GM18951 (cell line): ENCODE results near the gene MXD4.

Experiments used
- POLR2A ChIP-seq: IDR thresholded peaks from 4 replicates; pipeline ENCODE4 v1.6.1; 2011; ENCODE audit warnings: mild to moderate bottlenecking; ENCODE audit not compliant: insufficient read length, insufficient read depth; ENCODE audit errors: extremely low read depth
- in situ Hi-C: fragments of 300-500 bp; cut with MboI; formaldehyde crosslinking; loops from one replicate; pipeline ENCODE4 v1.12.0; 2022; ENCODE audit warnings: low sequenced_read_pairs, mixed read lengths, inconsistent platforms; ENCODE audit not compliant: unreplicated experiment

The MXD4 gene

GRCh38 chr4:2289311-2289954 is 27.5 kb upstream of the MXD4 start:
- in situ Hi-C loops: no loop called here
- no peak for TF ChIP-seq POLR2A

DNA sequence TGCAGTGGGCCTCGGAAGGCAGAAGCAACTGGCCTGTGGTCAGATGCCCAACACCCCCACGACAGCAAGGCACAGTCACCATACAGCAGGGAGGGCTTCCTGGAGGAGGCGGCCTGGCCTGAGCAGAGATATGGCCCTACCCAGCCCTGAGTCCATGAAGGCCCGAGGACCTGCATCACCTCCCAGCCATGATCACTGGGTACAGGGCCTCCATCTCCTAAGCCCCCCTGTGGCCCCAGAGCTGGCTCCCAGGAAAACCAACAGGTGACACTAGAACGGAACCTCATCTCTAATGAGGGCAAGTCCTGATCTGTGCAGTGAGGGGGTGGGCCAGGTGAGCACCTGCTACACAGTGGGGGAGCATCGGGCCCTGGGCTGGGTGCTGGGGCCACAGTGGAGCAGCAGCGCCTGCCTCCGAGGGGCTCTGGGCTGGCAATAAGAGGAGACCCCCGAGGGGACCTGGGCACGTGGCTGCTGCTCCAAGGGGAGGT is 26.2 kb upstream of the MXD4 start:
- in situ Hi-C loops: no loop called here
- no peak for TF ChIP-seq POLR2A

DNA sequence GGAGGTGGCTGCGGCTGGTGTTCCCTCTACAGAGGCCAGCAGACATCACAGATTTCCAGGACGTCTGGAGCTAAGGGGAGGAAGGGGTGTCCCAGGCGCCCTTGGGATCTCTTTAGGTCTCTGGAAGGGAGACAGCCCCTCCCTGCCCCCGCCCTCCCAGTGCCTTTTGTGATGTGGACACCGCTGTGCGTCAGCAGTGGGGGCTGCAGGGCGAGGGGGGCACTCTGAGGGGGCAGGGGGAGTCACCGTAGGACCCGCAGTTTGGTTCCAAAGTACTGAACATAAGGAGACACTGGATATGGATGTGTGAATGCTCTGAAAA is 25.6 kb upstream of the MXD4 start:
- TF ChIP-seq POLR2A: no peak
- in situ Hi-C loops: no loop called here

- TF ChIP-seq POLR2A: no peak
- in situ Hi-C loops: no loop called here
These were observed 25.1 kb upstream of the MXD4 start for GRCh38 chr4:2286904-2287593.

- no peak for TF ChIP-seq POLR2A
- in situ Hi-C loops: no loop called here
These were observed 23.9 kb upstream of the MXD4 start for GRCh38 chr4:2285613-2286381.

- TF ChIP-seq POLR2A: no peak
- in situ Hi-C loops: no loop called here
These were observed 23.2 kb upstream of the MXD4 start for GRCh38 chr4:2284934-2285612.

GRCh38 chr4:2284161-2284933 is 22.4 kb upstream of the MXD4 start:
- in situ Hi-C loops: no loop called here

DNA sequence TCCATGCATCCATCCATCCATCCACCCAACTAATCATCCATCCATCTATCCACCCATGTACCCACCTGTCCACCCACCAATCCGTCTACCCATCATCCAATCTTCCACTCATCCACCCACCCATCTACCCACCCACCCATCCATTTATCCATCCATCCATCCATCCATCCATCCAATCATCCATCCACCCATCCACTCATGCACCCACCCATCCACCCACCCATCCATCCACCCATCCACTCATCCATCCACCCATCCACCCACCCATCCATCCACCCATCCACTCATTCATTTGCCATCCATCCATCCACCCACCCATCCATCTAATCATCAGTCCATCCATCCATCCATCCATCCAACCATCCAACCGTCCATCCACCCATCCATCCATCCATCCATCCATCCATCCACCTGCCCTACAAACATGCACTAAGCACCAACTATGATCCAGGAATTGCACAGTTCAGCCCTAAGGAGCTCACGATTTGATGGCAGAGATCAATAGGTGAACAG is 21.3 kb upstream of the MXD4 start:
- TF ChIP-seq POLR2A: no peak
- in situ Hi-C loops: no loop called here

More at GRCh38 chr4:2284161-2284933, 22.4 kb upstream of the MXD4 start:
- no peak for TF ChIP-seq POLR2A

- TF ChIP-seq POLR2A: peak; percentile 31
- in situ Hi-C loops: no loop called here
These were observed 19.9 kb upstream of the MXD4 start for GRCh38 chr4:2281575-2282343.

DNA sequence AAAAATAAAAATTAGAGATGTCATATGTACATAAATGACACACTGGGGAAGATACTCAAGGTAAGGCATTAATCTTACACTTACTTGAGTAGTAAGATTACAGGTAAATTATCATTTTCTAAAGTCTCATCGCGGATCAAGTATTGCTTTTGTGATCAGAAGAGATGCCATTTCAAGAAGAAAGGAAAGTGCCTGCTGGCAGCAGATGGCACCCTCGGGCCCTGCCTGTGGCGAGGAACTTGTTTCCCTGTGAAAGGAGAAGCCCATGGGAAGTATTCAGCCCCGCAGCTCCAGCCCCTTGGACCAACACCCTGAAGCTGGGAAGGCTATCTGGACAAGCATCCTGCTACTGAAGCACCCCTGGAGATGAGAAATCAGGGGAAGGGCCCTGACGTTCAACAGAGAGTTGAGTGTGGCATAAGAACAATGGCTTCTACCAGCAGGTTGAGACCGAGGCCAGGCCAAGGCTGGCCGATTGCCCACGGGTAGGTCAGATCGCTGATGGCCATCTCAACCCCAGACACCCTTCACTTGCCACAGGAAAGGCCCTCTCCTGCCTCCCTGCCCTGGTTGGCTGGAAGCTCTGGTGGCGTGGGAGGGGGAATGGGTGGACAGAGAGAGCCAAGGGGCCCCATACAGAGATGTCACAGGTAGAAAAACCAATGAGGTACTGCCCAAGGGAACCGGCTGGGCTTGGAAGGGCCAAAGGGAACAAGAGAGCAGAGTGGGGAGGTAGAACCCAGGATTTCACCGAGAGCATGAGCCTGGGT is 18.8 kb upstream of the MXD4 start:
- no peak for TF ChIP-seq POLR2A
- in situ Hi-C loops: no loop called here

DNA sequence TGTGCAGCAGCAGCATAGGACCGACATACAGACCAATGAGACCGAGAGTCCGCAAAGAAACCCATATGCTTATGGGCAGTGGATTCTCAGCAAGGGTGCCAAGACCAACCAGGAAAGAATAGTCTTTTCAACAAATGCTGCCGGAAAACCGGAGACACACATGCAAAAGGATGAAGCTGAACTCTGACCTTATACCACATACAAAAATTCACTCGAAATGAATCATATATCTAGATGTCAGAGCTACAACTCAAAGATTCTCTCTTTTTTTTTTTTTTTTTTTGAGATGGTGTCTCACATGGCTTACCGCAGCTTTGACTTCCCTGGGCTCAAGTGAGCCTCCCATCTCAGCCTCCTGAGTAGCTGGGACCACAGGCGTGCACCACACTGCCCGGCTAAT is 16.0 kb upstream of the MXD4 start:
- in situ Hi-C loops: no loop called here
- TF ChIP-seq POLR2A: no peak

- in situ Hi-C loops: no loop called here
- TF ChIP-seq POLR2A: no peak
These were observed 14.8 kb upstream of the MXD4 start for GRCh38 chr4:2276581-2277325.
